Measurements from ENCODE around the gene MPL.

DNA sequence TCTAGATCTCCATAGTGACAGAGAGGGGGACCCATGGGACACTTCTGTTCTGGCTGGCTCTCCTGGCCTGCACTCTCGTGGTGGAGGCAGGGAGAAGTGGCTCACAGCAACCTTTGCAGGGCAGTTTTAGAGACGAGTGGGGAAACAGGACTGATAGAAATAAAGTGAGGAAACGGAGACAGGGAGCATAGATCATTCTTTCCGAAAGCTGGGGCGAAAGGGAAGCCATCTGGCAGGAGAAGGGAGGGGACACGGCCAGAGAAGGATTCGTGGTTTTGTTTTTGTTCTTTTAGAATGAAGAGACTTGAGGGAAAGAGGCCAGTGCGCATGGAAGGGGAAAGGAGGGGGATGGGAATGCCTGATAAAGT lies 33.3 kb upstream of the MPL start:
- TF ChIP-seq, protein P1, sequence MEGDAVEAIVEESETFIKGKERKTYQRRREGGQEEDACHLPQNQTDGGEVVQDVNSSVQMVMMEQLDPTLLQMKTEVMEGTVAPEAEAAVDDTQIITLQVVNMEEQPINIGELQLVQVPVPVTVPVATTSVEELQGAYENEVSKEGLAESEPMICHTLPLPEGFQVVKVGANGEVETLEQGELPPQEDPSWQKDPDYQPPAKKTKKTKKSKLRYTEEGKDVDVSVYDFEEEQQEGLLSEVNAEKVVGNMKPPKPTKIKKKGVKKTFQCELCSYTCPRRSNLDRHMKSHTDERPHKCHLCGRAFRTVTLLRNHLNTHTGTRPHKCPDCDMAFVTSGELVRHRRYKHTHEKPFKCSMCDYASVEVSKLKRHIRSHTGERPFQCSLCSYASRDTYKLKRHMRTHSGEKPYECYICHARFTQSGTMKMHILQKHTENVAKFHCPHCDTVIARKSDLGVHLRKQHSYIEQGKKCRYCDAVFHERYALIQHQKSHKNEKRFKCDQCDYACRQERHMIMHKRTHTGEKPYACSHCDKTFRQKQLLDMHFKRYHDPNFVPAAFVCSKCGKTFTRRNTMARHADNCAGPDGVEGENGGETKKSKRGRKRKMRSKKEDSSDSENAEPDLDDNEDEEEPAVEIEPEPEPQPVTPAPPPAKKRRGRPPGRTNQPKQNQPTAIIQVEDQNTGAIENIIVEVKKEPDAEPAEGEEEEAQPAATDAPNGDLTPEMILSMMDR (IDR thresholded peaks at IDR 0.05; ENCODE audit: insufficient read depth, low read length), result no peak
- TF ChIP-seq POLR2AphosphoS5 (IDR thresholded peaks at IDR 0.05; ENCODE audit: low read depth), result no peak
- no peak for TF ChIP-seq GABPA (IDR thresholded peaks at IDR 0.05; ENCODE audit: low read depth)
- TF ChIP-seq, protein P2, sequence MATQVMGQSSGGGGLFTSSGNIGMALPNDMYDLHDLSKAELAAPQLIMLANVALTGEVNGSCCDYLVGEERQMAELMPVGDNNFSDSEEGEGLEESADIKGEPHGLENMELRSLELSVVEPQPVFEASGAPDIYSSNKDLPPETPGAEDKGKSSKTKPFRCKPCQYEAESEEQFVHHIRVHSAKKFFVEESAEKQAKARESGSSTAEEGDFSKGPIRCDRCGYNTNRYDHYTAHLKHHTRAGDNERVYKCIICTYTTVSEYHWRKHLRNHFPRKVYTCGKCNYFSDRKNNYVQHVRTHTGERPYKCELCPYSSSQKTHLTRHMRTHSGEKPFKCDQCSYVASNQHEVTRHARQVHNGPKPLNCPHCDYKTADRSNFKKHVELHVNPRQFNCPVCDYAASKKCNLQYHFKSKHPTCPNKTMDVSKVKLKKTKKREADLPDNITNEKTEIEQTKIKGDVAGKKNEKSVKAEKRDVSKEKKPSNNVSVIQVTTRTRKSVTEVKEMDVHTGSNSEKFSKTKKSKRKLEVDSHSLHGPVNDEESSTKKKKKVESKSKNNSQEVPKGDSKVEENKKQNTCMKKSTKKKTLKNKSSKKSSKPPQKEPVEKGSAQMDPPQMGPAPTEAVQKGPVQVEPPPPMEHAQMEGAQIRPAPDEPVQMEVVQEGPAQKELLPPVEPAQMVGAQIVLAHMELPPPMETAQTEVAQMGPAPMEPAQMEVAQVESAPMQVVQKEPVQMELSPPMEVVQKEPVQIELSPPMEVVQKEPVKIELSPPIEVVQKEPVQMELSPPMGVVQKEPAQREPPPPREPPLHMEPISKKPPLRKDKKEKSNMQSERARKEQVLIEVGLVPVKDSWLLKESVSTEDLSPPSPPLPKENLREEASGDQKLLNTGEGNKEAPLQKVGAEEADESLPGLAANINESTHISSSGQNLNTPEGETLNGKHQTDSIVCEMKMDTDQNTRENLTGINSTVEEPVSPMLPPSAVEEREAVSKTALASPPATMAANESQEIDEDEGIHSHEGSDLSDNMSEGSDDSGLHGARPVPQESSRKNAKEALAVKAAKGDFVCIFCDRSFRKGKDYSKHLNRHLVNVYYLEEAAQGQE (IDR thresholded peaks at IDR 0.05; ENCODE audit: insufficient replicate concordance, low read depth), result no peak
- TF ChIP-seq SPI1 (IDR thresholded peaks at IDR 0.05; ENCODE audit: borderline replicate concordance, low read depth), result no peak

All from HL-60 (cell line).